Measurements from ENCODE around the gene APOBR.

DNA sequence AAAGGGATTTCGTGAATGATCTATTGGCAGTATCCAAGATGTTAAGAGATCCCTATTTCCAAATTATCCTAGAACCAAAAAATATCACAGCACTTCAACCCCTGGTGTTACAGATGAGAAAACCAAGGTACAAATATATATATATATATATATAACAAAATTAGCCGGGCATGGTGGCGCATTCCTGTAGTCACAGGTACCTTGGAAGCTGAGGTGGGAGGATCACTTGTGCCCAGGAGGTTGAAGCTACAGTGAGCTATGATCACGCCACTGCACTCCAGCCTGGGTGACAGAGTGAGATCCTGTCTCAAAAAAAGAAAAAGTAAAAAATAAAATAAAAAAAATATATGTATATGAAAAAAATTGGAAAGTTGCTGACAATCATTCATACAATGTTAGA is 1.9 kb upstream of the APOBR start:
- TF ChIP-seq, protein P1, sequence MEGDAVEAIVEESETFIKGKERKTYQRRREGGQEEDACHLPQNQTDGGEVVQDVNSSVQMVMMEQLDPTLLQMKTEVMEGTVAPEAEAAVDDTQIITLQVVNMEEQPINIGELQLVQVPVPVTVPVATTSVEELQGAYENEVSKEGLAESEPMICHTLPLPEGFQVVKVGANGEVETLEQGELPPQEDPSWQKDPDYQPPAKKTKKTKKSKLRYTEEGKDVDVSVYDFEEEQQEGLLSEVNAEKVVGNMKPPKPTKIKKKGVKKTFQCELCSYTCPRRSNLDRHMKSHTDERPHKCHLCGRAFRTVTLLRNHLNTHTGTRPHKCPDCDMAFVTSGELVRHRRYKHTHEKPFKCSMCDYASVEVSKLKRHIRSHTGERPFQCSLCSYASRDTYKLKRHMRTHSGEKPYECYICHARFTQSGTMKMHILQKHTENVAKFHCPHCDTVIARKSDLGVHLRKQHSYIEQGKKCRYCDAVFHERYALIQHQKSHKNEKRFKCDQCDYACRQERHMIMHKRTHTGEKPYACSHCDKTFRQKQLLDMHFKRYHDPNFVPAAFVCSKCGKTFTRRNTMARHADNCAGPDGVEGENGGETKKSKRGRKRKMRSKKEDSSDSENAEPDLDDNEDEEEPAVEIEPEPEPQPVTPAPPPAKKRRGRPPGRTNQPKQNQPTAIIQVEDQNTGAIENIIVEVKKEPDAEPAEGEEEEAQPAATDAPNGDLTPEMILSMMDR (IDR thresholded peaks at IDR 0.05) = no peak
- TF ChIP-seq EZH2 (IDR thresholded peaks at IDR 0.05; ENCODE audit: borderline replicate concordance, insufficient read depth, low read depth, low read length, poor library complexity, severe bottlenecking) = no peak

All from B cell (primary cell).